ENCODE measurements around the gene CAPZA1. TPM values are rescaled to one million over a fixed set of nuclear protein-coding genes. Genes with fewer than 3 reads are reported as not detected.

Gene CAPZA1
- total RNA-seq: 190 and 213 TPM in 2 replicates

GRCh38 chr1:112619518-112620376, at the start of gene CAPZA1:
CAPZA1 (plus strand) TSS chr1:112619832; CDS start chr1:112619845, 13 bp downstream.

DNA sequence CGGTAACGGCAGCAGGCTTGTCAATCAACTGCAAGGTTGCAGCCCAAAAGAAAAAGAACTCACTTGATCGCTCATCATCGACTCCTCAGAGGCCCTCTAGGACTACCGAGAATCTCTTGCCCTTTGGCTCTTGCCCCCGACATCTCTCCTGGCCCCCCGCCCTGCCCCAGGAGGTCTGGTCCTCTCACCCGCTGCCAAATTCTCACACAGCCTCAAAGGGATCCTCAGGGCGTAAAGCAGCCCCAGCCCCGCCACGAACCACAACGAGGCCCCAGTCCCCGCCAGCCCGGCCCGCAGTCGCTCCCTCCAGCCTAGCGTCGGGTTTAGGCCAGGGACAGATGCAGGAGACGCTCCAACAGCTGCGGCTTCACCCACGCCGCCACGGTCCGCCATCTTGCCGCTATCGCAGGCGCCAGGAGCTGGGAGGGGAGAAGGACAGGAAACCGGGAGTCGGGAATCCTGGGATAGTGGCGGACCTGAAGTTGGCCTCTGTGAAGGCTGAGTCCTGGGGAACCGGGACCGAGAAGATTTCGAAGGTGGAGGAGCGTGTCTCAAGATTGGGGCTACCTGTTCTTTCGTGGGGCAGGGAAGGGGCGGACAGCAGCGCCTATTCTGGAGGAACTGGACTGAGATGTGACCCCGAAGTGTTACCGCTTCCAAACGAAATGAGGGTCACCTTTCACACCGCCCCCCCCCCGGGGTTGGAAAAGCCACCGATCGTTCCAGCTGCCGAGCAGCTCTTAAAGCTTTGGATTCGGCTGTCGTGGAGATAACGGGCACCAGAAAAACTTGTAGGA, 713 bp upstream of the CAPZA1 start, which contains the start of gene ST7L:
Gene ST7L (minus strand): TSS at position 421 of the 797 bp plus-strand sequence. CDS start 28 bp downstream, at position 393.

GRCh38 chr1:112674440-112674985, 54.9 kb downstream of the CAPZA1 start, which contains the start of gene MOV10:
MOV10 (plus strand) TSS chr1:112674659; CDS start chr1:112674913, 254 bp downstream.

DNA sequence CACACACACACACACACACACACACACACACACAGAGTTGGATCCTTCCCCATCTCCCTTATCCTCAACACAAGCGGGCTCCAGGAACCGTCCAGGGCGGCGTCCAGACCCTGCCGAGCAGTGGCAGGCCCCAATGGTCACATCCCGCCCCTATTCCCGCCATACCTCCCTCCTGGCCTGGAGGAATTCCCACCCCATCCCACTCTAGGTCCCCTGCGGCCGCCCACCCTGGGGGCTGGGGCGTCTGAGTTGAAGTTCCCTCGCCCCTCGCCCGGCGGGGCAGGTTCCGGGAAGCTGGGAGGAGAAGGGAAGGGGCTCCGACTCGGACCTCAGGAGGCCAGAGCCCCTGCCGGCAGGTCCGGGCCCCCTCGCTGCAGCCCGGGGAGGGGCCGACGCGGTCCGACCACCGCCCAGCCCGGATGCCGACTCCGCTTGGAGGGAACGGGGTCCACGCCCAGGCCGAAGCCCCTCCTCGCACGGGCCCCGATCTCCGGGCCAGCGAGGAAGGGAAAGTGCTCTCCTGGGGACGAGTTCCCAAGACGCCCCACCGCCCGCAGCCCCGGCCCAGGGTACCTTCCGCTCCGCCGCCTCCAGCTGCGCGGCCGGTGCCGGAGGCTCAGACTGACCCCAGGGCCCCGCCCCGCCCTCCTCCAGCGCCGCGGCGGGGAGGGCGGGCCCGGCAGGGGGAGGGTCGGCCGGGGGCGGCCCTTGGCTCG, 87.0 kb downstream of the CAPZA1 start, which contains the start of gene RHOC:
Gene RHOC (minus strand): TSS at position 623 of the 716 bp plus-strand sequence. CDS start 3,328 bp downstream, outside the sequence.

DNA sequence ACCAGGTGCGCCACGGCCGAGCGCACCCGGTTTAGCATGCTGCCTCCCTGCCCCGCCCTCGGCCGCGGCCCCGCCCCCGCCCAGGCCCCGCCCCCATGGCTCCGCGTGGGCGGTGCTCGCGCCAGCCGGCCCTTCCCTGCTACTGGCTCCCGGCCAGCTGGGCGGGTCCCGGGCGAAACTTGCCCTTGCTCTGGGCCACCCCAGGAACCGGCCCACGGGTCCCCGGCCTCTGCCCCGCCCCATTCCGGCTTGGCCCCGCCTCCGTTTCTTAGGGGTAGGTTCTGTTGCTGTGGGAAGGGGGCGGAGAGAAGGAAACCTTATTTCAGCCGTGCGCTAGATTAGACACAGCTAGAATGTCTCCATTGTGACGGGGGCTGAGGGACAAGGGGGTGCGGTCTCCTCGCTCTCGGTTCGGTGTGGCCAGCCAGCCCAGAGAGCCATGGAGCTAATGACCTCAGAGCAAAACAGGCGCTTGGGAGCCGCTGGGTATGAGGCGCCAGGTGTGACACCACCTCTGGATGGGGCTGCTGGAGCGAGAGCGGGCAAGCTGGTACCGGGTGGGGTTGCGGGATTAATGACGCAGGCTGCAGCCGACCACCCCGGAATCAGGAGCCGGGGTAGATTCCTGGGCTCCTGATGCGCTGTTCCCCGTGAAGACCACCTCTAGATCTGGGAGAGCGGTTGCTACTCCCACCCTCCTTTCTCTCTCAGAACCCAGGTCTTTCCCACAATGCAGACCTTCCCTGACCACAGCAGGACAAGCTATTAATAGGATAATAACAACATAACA, 95.8 kb downstream of the CAPZA1 start, which contains the start of gene PPM1J:
Gene PPM1J (minus strand): TSS at position 69 of the 790 bp plus-strand sequence. CDS start 31 bp downstream, at position 38.

Small RNA genes within 50 kb of the gene (small RNA-seq; reads per million reads assigned to genes)
- gene RNU7-70P: not detected

Other genes with a start within 250 kb of the CAPZA1 start
- 33.2 and 36.8 TPM in 2 replicates for gene CTTNBP2NL, start 223.6 kb upstream of the CAPZA1 start, total RNA-seq
- gene WNT2B, start 110.9 kb upstream of the CAPZA1 start, total RNA-seq: 5.8 and 9.5 TPM in 2 replicates
- gene ST7L, start 691 bp upstream of the CAPZA1 start, total RNA-seq: 16.8 and 22.6 TPM in 2 replicates
- gene MOV10, start 54.8 kb downstream of the CAPZA1 start, total RNA-seq: 52.6 and 61.0 TPM in 2 replicates
- gene RHOC, start 87.3 kb downstream of the CAPZA1 start, total RNA-seq: 261 and 329 TPM in 2 replicates
- 1.3 and 1.6 TPM in 2 replicates for gene PPM1J, start 95.5 kb downstream of the CAPZA1 start, total RNA-seq